GM19438 (cell line): ENCODE measurements around the gene RPL3.

Experiments
- ATAC-seq: cut with Tn5 transposase; IDR thresholded peaks from one replicate; pipeline ENCODE4 v1.9.1; 2021; ENCODE audit warnings: low read depth; ENCODE audit not compliant: unreplicated experiment

The RPL3 gene

GRCh38 chr22:39284142-39284980, 35.1 kb downstream of the RPL3 start:
- no peak for ATAC-seq

DNA sequence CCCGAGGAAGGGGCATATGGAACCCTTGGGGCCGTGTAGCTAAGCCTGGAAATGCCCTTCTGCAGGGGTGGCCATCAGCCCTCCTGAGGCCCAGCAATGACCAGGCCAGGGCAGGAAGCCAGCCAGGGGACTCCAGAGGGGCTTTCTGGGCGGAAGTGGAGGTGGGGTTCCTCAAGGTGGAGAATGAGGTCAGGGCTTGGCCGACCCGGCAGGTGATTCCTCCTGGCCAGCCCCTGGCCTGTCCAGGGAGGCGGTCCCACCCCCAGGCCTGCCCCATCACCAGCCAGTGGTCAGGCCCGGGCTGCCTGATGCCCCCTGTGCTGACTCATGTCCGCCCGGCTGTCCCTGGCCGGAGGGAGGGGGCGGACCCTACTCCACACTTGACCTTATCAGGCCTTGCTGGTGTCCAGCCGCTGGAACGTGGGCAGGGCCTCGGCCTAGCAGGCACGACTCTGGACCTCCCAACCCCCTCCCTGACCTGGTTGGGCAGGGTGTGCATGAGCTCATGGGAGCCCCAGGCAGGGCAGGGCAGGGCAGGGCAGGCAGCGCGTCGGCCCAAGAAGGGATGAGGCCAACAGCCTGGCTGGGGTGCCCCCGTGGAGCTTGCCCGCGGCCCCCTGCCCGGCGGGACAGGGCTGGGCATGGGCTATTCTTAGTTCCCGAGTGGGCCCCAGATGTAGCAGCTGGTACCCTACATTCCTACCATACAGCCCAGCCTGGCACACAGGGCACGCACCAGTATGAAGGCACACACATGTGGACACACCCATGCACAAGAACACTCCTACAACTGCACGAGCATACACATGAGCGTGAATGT, 35.9 kb downstream of the RPL3 start:
- no peak for ATAC-seq

GRCh38 chr22:39282645-39283321, 36.6 kb downstream of the RPL3 start:
- no peak for ATAC-seq

- no peak for ATAC-seq
These were observed 38.3 kb downstream of the RPL3 start for GRCh38 chr22:39281126-39281525.

GRCh38 chr22:39280250-39280649, 39.2 kb downstream of the RPL3 start:
- no peak for ATAC-seq

GRCh38 chr22:39279170-39279850, 40.1 kb downstream of the RPL3 start:
- ATAC-seq: no peak

GRCh38 chr22:39278040-39278439, 41.4 kb downstream of the RPL3 start:
- ATAC-seq: no peak

DNA sequence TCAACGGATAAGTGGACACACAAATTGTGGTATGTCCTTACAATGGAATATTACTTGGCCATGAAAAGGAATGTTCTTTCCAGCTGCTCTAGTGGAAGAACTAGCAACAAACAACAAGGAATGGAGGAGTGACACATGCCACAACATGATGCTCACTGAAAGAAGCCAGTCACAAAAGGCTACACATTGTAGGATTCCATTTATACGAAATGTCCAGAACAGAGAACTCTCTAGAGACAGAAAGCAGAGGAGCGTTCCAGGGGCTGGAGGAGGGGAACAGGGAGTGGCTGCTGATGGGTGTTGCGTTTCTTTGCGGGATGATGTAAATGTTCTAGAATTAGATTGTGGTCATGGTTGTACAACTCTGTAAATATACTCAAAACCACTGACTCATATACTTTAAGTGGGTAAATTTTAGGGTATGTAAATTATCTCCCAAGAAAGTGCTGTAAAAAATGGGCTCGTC, 42.2 kb downstream of the RPL3 start:
- ATAC-seq: no peak

DNA sequence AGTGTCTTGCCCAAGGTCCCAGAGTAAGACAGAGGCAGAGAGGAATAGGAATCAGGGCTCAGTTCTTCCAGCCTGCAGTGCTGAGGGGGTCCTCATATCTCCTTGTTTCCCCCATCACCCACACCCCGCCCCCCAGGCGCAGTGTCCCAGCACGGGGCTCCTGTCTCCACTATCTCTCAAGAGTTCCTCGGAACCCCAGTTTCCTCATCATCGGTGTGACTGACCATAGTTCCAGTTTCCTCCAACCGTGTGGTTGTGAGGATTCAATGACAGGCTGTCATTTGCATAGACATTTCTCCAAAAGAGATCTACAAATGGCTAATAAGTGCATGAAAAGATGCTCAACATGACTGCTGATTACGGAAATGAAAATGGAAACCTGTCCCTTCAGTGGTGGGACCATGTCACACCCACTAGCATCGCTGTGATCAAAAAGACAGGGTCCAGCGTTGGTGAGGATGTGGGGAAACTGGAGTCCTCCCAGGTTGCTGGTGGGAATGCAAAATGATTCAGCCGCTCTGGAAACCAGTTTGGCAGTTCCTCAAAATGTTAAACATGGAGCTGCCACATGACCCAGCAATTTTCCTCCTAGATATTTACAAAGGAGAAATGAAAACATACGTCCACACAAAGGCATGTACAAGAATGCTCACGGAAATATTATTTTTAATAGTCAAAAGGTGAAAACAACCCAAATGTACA, 42.8 kb downstream of the RPL3 start:
- no peak for ATAC-seq

DNA sequence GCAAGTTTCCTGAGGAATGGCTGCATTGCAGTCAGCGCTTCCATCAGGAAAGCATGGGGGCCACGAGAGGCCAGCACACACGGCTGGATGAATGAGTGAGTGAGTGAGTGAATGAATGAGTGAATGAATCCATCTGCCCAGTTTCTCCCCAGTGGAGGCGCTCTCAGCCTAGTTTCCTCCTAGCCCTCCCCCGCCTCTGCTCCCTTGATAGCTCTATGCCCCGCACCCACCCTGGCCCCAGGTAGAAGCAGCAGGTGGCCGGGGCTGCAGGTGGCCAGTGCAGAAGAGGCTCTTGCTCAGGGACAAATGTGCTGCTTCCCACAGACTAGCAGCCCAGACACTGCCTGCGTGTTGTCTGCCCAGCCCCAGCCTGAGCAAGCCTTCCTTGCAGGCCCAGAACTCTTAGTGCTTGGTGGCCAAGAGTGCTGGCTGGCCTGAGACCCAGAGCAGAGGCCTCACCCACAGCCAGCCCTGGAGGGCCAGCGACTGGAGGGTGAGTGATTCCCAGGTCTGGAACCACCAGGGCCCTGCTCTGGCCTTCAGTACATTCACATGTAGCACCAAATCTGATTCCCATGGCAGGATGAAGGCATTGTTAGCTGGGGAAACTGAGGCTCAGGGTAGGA, 43.5 kb downstream of the RPL3 start:
- ATAC-seq: no peak

DNA sequence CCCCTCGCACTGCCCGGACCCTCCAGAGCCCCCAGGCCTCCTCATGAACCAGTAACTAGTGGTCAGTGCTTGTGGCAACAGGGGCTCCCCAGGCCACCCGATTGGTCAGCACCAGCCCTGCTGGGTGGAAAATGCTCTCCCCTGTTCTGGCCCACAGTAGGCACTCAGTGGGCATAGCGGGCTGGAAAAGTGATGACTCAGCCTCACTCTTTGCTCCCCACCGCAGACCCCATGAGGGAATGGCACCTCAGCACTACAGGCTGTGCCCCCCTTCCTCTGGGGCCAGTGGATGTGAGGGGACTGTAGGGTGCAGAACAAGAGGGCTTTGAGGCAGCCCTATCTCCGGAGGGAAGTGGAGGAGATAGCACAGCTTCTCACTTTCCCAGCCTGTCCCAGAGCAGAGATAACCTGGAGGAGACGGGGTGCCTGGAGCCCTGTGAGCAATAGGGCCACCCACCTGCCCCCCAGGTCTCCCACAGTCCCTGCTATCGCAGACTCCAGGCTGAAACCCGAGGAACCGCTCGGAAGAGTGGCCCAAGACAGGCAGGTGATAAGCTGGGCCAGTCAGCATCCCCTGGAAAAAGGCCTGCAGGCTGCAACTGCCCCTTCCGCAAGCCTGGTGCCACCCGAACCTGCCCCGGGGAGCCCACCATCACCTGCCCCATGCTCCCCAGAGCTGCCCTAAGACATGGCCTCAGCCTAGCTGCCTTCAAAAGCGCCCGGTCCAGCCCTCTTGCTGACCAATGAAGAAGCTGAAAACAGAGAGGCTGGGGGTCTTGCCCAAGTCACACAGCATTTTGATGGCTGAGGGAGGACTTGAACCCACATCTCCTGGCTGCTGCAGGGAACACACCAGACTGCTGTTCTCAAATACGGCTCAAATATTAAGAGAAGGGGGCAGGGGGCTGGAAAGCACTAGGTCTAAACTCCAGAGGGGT, 45.2 kb downstream of the RPL3 start:
- ATAC-seq: no peak

GRCh38 chr22:39270792-39271191, 48.6 kb downstream of the RPL3 start:
- ATAC-seq: no peak

DNA sequence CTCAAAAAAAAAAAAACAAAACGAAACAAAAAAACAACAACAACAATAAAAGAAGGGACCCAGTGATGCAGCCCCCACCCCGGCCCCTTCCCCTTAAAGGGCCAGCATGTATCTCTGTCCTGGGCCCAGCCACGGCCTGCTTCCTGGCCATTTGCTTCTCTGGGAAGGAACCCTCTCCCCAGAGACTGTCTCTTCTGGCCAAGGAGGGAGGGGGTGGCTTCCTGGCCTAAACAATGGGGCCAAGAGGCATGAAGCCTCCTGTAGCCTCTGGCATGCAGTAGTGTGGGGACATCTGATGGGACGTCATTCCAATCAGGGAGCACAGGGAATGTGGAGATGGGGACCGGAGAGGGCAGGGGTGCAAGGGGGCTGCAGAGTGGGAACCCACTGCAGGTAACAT, 49.1 kb downstream of the RPL3 start:
- no peak for ATAC-seq

- ATAC-seq: no peak
These were observed 50.2 kb downstream of the RPL3 start for GRCh38 chr22:39269095-39269790.

GRCh38 chr22:39268645-39269044, 50.8 kb downstream of the RPL3 start:
- no peak for ATAC-seq

DNA sequence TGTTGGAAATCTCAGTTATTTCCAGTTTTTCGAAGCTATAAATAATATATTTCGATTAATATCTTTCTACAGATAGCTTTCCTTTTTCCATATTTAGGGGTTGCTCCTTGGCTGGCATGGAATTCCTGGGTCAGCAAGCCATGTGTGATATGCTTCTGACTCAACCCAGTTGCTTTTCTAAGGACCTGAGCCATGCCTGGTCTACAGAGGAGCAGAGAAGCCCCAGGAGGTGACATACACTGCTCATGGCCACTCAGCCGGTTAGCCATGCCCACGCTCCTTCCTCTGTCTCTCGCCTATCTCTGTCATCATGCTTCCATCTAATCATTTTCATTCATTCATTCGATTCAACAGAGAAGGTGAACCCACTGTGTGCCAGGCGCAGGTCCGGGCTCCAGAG, 51.4 kb downstream of the RPL3 start:
- ATAC-seq: no peak

- peak; percentile 86 for ATAC-seq
These were observed 52.9 kb downstream of the RPL3 start for GRCh38 chr22:39266398-39267030.
